Endothelial cell (in vitro differentiated cells): ENCODE results near the gene ELL3. TPM values are rescaled to one million over a fixed set of nuclear protein-coding genes. Genes with fewer than 3 reads are reported as not detected.

Experiments used
- DNase-seq: peaks from one replicate; pipeline ENCODE4 v3.0.0; 2021; ENCODE audit warnings: low spot score
- H3K27ac Mint-ChIP-seq: one replicate; pipeline ENCODE4 v1.8.0; 2021; ENCODE audit warnings: mixed read lengths, inconsistent platforms; ENCODE audit not compliant: unreplicated experiment
- H3K27me3 Mint-ChIP-seq: one replicate; pipeline ENCODE4 v1.8.0; 2021; ENCODE audit warnings: mild to moderate bottlenecking, moderate library complexity, mixed read lengths, inconsistent platforms; ENCODE audit not compliant: unreplicated experiment
- H3K36me3 Mint-ChIP-seq: one replicate; pipeline ENCODE4 v1.8.0; 2021; ENCODE audit warnings: mild to moderate bottlenecking, low read depth, mixed read lengths, inconsistent platforms; ENCODE audit not compliant: unreplicated experiment
- H3K4me1 Mint-ChIP-seq: one replicate; pipeline ENCODE4 v1.8.0; 2021; ENCODE audit warnings: mild to moderate bottlenecking, mixed read lengths, inconsistent platforms; ENCODE audit not compliant: unreplicated experiment
- H3K4me3 Mint-ChIP-seq: one replicate; pipeline ENCODE4 v1.8.0; 2021; ENCODE audit warnings: mild to moderate bottlenecking, mixed read lengths, inconsistent platforms; ENCODE audit not compliant: unreplicated experiment
- H3K9me3 Mint-ChIP-seq: one replicate; pipeline ENCODE4 v1.8.0; 2021; ENCODE audit warnings: mixed read lengths, inconsistent platforms; ENCODE audit not compliant: unreplicated experiment
- CTCF ChIP-seq: fragments of 200-600 bp; sonication (generic); IDR thresholded peaks from one replicate; pipeline ENCODE4 v1.5.0; 2021; ENCODE audit warnings: antibody characterized with exemption; ENCODE audit not compliant: unreplicated experiment
- microRNA-seq: library from miRNA; unstranded; fragments of <30 nt; microRNA quantifications from one replicate; pipeline ENCODE4, GENCODE V29; 2020; ENCODE audit not compliant: unreplicated experiment
- total RNA-seq: library from RNA; stranded (reverse); fragmentation: NEBNext Ultra II Directional; extraction: Animal tissue kit (Norgen Biotek cat#: 25700); gene quantifications from one replicate; pipeline ENCODE4 v1.2.1, GENCODE V29; 2021; ENCODE audit not compliant: unreplicated experiment

ELL3 gene
- total RNA-seq, 1 donor from 2014 or later = 1.9 TPM

- H3K27me3 Mint-ChIP-seq = no peaks in the 10 kb centered on the region
- H3K9me3 Mint-ChIP-seq = no peaks in the 10 kb centered on the region
- no peak overlapping the region for H3K4me3 Mint-ChIP-seq
- no peak overlapping the region for H3K27ac Mint-ChIP-seq
- H3K36me3 Mint-ChIP-seq = no peaks in the 10 kb centered on the region
- no peaks in the 10 kb centered on the region for H3K4me1 Mint-ChIP-seq
- no peak for DNase-seq
- TF ChIP-seq CTCF = no peak
Observed at GRCh38 chr15:43723151-43723550, 53.6 kb downstream of the ELL3 start.

Small RNA genes lying within 50 kb of the gene (microRNA-seq; reads per million reads assigned to microRNA genes)
- gene MIR1282 = 2.5 reads per million, percentile 34 among the genes with 10 or more reads in this experiment

Other genes with a start within 250 kb of the ELL3 start
- gene PPIP5K1, start 186.8 kb downstream of the ELL3 start, total RNA-seq = 26.9 TPM
- 12.8 TPM for gene CKMT1B, start 182.9 kb downstream of the ELL3 start, total RNA-seq
- gene STRC, start 158.2 kb downstream of the ELL3 start, total RNA-seq = 1.2 TPM
- gene CATSPER2, start 128.1 kb downstream of the ELL3 start, total RNA-seq = 1.9 TPM
- 9.4 TPM for gene CKMT1A, start 83.1 kb downstream of the ELL3 start, total RNA-seq
- gene PDIA3, start 30.5 kb downstream of the ELL3 start, total RNA-seq = 655 TPM
- gene SERF2, start 15.4 kb upstream of the ELL3 start, total RNA-seq = 845 TPM
- not detected for gene SERINC4, start 23.3 kb upstream of the ELL3 start, total RNA-seq
- 6.5 TPM for gene HYPK, start 23.6 kb upstream of the ELL3 start, total RNA-seq
- 28.6 TPM for gene MFAP1, start 47.7 kb upstream of the ELL3 start, total RNA-seq
- gene WDR76, start 50.0 kb upstream of the ELL3 start, total RNA-seq = 4.8 TPM